ENCODE measurements around the gene TM7SF2.
A peak's percentile ranks its signal among the peaks of the same experiment; 100 is the strongest.
"Not testable (repeated sequence)": the region's sequence is repeated elsewhere in the genome, so short reads cannot be mapped to it uniquely, and the experiment has no call there.

The TM7SF2 gene

DNA sequence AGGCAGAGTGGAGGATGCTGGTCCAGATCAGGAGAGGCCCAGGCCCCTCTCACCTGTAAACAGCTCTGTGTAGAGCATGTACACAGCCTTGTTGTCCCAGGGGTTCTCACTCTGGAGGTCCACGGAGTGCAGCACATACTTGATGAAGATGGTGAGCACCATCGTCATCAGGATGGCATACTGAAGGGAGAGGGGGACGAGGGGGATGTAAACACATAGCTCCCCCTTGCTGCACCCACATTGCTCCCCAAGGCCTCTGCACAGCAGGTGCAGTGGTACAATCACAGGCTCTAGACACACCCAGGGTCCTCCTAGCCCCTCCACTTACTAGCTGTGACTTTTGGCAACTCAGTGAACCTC is 19.7 kb downstream of the TM7SF2 start:
- no peak for DNase-seq

DNA sequence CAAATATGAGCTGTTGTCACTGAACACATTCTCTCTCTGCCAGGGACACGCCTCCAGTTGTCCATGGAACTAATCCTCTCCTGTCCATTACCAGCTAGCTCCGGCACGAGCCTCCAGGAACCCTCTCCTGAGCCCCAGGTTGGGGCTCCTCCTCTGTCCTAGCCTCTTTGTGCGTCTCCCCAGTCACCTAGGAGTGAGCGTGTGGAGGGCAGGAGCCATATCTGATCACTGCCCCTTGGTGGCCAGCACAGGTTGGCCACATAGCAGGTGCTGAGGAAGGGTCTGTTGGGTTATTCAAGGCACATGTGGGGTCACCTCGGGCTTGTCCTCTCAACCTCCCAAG is 20.2 kb downstream of the TM7SF2 start:
- no peak for DNase-seq

GRCh38 chr11:65132238-65132987 is 20.7 kb downstream of the TM7SF2 start:
- no peak for DNase-seq

- peak; percentile 40 for DNase-seq
Observed at GRCh38 chr11:65132988-65133700, 21.5 kb downstream of the TM7SF2 start.

GRCh38 chr11:65133724-65134123 is 22.1 kb downstream of the TM7SF2 start:
- DNase-seq: peak; percentile 6

DNA sequence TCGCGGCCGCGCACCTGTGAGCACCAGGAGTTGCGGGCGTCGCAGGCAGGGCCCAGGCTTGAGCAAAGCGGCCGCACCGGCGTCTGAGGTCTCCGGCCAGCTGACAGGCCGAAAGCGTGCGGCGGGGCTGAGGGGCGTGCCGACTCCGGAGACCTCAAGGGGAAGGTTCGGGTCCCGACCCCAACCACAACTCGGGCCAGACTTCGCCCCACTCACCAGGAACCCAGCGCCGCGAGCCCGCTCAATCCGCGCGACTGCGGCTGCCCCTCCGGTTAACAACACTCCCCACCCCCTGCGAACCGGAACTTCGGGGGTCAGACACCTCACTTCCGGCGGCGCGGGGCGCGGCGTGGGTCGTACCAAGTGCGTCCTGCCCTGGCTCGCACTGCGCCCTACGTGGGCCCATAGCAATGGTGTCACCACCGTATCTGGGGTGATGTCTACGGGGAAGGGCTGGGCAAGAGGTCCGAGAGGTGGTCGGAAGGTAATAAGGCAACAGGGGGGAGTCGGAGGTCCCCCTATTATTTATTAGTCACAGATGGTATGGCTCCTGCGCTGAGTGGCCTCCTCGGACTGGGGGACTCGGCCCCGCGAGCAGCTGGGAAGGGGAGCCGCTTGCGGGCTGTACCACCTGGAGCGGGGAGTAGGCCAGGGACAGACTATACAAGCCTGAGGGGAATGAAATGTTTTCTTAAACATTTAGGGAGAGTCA is 22.7 kb downstream of the TM7SF2 start, which contains the start of gene SYVN1:
TSS of gene SYVN1 (minus strand) at position 280 of the 712 bp plus-strand sequence. CDS start 918 bp downstream, outside the sequence.
- peak; percentile 92 for DNase-seq

- DNase-seq: peak; percentile 80
Observed at GRCh38 chr11:65134952-65135632, 23.4 kb downstream of the TM7SF2 start.

DNA sequence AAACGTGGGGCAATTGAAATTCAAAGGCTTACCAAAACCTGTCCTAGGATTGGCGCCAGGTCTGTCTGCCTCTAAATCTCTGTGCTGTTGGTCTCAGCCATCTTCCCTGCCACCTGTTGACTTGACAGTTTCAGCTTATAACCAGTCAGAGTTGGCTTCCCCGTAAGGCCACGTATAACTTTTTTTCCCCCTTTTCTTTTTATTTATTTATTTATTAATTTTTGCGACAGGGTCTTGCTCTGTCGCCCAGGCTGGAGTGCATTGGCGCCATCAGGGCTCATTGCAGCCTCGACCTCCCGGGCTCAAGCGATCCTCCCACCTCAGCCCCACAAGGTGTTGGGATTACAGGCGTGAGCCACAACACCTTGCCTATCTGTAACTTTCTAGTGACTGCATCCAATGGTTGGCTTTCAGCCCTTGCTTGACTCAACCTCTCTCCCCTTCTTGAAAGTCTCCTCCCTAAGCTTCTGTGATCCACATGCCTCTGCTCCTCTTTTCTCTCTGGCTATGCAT is 24.0 kb downstream of the TM7SF2 start:
- no peak for DNase-seq

GRCh38 chr11:65136515-65137096 is 24.9 kb downstream of the TM7SF2 start:
- no peak for DNase-seq

GRCh38 chr11:65141896-65142494 is 30.3 kb downstream of the TM7SF2 start:
- no peak for DNase-seq

GRCh38 chr11:65147352-65148075 is 35.8 kb downstream of the TM7SF2 start:
- no peak for DNase-seq

- no peak for DNase-seq
Observed at GRCh38 chr11:65148657-65149056, 37.0 kb downstream of the TM7SF2 start.

DNA sequence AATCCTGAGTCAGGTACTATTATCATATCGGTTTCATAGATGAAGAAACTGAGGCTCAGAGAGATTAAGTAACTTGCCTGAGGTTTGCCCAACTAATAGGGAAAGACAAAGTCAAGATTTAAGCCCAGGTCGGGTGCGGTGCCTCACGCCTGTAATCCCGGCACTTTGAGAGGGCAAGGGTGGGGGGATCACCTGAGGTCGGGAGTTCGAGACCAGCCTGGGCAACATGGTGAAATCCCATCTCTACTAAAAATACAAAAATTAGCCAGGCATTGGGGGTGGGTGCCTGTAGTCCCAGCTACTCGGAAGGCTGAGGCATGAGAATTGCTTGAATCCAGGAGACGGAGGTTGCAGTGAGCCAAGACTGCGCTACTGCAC is 38.4 kb downstream of the TM7SF2 start:
- not testable (repeated sequence) for DNase-seq

DNA sequence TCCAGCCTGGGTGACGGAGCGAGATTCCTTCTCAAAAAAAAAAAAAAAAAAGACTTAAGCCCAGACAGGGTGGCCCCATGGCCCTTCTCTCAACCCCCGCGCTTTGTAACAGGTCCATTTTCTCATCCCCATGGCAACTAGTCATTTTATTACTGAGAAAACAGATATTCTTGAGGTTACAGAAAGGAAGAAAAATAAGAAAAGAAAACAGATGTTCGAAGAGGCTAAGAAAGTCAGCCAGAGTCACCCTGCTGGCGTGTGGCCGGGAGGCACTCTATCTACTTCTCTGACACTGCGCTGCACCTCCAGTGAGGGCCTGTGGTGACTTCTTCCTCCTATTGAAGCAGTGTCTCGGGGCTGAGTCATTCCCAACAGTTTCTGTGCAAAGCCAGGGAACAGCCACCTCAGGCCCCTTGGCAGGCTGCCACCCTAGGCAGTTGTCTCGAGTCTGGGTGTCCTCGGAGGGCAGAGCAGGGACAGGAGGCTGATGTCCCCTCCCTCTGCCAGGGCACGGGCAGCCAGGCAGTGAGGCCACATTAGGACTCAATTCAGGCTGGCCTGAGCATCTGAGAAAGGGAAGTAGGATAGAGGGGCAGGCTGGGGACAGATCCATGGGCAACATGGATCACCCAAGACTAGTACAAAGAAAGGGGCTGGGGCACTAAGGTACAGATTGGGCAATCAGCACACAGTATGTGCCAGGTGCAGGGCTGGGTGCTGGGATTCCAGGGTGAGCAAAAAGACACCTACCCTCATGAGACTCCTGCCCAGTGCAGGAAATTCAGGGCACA is 39.0 kb downstream of the TM7SF2 start:
- no peak for DNase-seq

GRCh38 chr11:65151331-65151899 is 39.7 kb downstream of the TM7SF2 start:
- no peak for DNase-seq

DNA sequence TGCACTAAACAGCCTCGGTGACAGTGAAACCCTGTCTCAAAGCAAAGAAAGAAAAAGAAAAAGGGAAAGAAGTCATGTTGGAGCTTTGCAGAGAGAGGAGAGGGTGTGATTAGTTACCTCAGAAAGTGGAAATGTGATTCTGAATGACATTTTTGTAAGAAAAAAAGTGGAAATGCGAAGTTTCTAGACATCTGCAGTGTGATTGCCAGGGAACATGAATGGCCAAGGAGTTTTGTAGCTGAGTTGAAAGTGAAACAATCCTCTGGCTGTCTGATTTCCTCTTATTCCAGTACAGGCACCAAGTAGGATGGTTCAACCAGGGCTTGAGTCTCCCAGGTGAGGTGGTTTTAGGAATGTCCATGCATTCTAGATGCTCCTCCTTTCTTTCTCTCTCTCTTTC is 40.5 kb downstream of the TM7SF2 start:
- DNase-seq: no peak

- DNase-seq: no peak
Observed at GRCh38 chr11:65156256-65156655, 44.6 kb downstream of the TM7SF2 start.

- no peak for DNase-seq
Observed at GRCh38 chr11:65156926-65157325, 45.3 kb downstream of the TM7SF2 start.

DNA sequence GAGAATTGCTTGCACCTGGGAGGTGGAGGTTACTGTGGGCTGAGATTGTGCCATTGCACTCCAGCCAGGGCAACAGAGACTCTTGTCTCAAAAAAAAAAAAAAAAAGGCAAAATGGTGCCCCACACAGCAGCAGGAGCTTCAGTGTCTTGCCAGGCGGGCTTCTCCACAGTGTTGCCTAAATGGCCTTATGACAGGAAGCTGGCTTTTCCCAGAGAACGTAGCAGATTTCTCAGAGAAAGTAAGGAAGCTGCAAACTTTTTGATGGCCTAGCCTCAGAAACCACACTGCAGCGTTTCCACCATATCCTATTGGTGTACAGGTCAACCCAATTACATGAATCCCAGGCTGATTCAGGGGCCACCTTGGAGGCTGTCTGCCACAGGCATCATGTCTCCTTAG is 45.7 kb downstream of the TM7SF2 start:
- DNase-seq: no peak

DNA sequence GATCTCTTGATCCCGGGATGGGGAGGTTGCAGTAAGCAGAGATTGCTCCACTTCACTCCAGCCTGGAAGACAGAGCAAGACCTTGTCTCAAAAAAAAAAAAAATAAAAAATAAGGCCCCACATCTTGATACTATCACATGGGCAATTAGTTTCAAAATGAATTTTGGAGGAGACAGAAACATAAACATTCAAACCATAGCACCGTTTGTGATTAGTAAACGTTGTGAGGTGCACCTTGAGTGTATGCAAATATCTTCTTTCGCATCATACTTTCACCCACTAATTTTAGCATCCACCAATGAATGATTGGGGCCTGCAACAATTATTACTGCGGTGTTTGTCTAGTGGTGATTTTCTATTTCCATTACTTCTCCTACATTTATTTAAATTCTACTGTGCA is 47.3 kb downstream of the TM7SF2 start:
- no peak for DNase-seq
